Panc1 (cell line): Measurements from ENCODE around the gene TARBP1.

Experiments used
- TF ChIP-seq, protein P1 (sequence below): fragments of 450-650 bp; IDR thresholded peaks from 2 replicates; pipeline ENCODE4 v1.5.1; 2017; ENCODE audit warnings: mild to moderate bottlenecking
- TF ChIP-seq, protein P2 (sequence below), 2 experiments: IDR thresholded peaks; 2 replicates each; pipeline ENCODE4 v1.6.1; 2011 to 2012; ENCODE audit warnings: low read depth in 2 of 2, control low read depth in 1 of 2, low read length in 1 of 2, mild to moderate bottlenecking in 1 of 2, moderate library complexity in 1 of 2; ENCODE audit not compliant: insufficient read depth in 1 of 2

DNA sequence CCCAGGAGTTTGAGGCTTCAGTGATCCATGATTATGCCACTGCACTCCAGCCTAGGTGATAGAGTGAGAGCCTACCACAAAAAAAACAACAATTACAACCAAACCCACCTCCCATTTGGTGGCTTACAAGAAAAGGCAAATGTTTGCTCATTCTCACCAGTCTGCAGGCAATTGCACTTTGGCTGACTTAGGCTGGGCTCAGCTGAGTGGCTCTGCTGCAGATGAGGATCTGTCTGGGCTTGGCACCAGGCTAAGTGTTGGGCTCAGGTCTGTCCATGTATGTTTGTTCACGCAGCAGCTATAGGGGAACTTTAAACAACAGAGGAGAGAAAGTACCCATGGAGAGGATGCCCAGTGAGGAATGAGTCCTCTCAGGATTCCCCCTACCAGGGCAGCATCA lies 133.7 kb downstream of the TARBP1 start:
- TF ChIP-seq, protein P1, sequence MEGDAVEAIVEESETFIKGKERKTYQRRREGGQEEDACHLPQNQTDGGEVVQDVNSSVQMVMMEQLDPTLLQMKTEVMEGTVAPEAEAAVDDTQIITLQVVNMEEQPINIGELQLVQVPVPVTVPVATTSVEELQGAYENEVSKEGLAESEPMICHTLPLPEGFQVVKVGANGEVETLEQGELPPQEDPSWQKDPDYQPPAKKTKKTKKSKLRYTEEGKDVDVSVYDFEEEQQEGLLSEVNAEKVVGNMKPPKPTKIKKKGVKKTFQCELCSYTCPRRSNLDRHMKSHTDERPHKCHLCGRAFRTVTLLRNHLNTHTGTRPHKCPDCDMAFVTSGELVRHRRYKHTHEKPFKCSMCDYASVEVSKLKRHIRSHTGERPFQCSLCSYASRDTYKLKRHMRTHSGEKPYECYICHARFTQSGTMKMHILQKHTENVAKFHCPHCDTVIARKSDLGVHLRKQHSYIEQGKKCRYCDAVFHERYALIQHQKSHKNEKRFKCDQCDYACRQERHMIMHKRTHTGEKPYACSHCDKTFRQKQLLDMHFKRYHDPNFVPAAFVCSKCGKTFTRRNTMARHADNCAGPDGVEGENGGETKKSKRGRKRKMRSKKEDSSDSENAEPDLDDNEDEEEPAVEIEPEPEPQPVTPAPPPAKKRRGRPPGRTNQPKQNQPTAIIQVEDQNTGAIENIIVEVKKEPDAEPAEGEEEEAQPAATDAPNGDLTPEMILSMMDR, result no peak
- TF ChIP-seq, protein P2, sequence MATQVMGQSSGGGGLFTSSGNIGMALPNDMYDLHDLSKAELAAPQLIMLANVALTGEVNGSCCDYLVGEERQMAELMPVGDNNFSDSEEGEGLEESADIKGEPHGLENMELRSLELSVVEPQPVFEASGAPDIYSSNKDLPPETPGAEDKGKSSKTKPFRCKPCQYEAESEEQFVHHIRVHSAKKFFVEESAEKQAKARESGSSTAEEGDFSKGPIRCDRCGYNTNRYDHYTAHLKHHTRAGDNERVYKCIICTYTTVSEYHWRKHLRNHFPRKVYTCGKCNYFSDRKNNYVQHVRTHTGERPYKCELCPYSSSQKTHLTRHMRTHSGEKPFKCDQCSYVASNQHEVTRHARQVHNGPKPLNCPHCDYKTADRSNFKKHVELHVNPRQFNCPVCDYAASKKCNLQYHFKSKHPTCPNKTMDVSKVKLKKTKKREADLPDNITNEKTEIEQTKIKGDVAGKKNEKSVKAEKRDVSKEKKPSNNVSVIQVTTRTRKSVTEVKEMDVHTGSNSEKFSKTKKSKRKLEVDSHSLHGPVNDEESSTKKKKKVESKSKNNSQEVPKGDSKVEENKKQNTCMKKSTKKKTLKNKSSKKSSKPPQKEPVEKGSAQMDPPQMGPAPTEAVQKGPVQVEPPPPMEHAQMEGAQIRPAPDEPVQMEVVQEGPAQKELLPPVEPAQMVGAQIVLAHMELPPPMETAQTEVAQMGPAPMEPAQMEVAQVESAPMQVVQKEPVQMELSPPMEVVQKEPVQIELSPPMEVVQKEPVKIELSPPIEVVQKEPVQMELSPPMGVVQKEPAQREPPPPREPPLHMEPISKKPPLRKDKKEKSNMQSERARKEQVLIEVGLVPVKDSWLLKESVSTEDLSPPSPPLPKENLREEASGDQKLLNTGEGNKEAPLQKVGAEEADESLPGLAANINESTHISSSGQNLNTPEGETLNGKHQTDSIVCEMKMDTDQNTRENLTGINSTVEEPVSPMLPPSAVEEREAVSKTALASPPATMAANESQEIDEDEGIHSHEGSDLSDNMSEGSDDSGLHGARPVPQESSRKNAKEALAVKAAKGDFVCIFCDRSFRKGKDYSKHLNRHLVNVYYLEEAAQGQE (IDR thresholded peaks at IDR 0.05; ENCODE audit: insufficient read depth in 1 of 2, low read depth in 2 of 2, low read length in 1 of 2), result no peak
